NCI-H1694 treated with DMSO at 0.1 percent for 48 hours (cell line): ENCODE measurements around the gene QSOX1.
A peak's percentile ranks its signal among the peaks of the same experiment; 100 is the strongest.

ENCODE experiments used
- DNase-seq: peaks from one replicate; lab custom pipeline; 2025; lab: John Stamatoyannopoulos, UW

QSOX1 gene

DNA sequence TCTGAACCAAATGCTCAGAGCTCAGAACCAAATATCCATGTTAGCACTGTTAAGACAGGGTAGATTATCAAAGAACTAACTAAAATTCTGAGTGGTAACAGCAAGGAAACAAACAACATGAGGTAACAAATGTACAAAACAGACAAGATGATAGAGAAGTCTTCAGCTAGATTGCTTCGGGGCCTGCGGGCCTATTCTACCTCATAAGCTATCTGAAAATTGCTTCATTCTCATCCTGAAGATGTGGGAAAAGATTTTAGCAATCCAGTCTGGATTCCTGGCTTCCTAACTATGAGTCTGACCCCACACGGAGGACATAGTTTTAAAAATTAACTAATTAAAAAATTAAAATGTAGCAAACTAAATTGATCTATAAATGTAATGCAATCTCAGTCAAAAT lies 9.2 kb upstream of the QSOX1 start:
- DNase-seq, result no peak

DNA sequence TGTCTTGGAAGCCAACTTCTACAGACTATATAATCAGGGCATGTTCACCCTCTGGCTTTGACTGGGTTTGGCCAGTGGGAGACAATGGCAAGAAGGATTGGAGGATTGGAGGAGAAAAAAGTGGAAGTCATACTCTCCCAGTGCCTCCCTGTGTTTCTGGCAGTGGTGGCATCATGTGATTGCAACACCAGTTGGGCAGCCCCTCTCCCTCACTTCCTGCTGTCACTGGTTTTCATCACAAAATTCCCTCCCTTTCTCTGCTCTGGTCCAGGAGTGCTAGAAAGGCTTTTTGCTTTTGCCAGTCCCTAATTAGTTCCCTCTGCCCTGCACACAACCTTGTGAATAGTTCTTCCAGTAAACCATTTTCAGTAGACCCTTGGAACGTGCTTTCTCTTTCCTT lies 3.7 kb upstream of the QSOX1 start:
- peak; percentile 32 for DNase-seq

DNA sequence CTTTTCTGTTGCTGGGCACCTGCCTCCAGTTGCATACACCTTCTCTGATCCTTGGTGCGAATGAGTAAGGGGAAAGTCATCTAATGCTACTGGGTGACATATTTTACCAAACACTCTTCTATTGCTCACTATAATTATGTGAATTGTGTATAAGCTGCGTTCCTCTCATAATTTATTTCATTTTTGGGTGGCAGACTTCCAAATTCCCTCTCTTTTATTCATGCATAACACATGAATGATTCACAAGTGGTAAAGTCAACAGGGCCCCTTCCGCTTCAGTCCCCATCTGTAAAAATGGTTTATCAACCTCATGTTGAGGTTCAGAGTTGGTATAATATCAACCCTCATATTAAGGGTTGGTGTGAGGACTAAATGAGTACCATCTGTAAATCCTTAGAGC lies 3.2 kb upstream of the QSOX1 start:
- peak; percentile 79 for DNase-seq

DNA sequence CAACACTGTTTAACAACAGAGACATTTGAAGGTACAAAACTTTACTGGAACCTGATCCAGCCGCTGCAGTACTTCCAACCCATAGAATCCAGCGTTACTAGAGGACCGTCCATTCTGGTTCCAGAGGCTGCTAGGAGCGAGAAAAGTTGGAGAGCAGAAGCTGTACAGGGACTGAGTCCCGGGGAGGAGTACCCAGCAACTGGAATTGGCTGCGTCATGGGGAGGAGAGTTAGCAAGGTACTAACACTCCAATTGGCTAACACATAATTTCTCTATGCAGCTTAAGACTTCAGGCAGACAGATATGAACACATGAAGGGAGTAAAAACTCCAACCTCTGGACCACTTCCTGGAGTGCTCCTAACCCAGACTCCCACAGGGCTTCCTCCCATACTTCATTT lies 2.1 kb upstream of the QSOX1 start:
- DNase-seq, result no peak

DNA sequence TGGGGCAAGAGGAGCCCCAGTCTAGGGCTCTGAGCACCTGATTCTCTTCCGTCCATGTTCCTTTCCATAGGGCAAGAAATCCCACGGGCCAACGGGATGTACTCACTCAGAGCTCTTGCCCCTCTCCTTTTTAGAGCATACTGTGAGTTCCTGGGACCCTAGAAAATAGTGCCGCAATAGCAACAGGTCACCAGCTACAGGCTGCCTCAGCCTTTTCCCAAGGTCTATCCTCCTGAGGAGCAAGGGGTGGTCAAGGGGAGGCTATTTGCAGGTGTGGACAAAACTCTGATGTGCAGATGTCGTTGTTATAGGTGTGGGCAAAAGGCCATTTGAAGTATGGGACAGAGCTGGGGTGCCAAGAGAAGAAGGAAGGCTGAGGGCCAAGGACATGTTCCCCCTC lies 1.6 kb upstream of the QSOX1 start:
- no peak for DNase-seq

DNA sequence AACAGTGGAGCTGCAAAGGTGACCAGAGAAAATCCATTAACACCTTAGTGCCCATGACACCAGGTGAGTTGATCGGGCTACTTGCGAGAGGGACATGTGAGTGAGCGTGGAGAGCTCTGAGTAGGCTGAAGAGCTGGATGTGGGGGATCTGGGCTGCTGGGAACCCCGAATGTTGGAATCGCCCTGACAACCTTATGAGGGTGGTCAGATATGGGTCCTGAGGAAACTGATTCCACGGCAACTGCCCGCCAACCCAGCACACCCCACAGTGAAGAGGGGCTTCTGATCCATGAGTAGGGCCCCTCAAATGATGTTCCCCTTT lies 705 bp upstream of the QSOX1 start:
- no peak for DNase-seq

DNA sequence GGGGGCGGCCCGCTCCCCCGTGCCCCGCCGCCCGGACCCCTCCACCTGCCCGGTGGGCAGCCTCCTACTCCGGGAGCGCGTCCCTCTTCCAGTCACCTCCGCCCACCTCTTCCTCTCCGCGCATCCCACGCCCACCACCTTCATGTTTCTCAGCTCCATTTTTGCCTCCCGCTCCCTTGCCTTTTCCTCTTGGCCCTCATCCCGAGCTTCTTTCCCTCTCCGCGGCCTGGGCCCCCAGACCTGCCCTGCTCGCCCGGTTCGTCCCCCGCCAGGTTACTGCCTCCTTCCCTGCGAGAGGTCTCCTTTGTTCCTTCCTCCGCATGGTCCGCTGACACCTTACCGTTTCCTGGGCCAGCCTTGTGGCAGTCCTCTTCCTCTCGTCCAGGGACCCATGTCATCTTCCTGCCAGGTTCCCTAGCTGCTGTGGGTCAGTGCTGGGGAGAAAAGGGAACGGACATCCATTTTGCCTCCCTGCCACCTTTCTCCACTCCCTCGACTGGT lies 563 bp downstream of the QSOX1 start:
- DNase-seq, result no peak

DNA sequence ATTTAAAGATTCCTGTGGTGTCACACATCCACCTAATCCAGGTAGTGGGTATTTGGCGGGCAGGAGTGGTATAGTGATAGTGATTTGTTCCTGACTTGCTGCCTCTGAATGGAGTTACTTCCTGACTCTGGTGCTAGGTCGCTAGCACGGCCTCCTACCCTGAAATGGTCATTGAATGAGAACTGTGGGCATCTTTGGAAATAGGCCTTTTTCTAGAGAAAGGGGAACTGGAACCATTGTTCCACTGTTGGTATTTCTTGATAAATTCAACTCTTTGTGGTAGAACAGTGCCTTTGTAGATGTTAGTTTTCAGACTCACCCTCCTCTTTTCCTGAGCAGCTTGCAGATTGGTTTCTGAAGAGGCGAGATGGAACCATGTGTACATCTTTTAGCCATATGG lies 1.5 kb downstream of the QSOX1 start:
- no peak for DNase-seq

DNA sequence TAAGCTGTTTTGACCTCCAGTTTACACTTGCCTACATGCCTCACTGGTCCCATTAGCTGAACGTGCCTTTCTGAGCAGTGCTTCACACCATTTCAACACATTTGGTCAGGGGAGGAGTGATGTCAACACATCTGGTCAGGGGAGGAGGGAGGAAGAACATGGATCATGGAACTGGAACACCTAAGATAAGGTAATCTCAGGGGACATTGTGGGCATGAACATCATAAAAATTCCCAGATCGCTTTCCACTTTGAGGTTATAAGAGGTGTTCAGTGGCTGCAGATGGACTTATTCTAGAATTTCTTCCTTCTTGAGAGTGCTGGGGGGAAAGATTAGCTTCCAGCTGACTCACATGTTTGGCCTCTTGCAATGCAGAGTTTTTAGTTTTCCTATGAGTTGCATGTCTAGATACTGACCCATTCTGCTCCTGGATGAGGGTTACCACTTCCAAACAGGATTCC lies 2.0 kb downstream of the QSOX1 start:
- no peak for DNase-seq

DNA sequence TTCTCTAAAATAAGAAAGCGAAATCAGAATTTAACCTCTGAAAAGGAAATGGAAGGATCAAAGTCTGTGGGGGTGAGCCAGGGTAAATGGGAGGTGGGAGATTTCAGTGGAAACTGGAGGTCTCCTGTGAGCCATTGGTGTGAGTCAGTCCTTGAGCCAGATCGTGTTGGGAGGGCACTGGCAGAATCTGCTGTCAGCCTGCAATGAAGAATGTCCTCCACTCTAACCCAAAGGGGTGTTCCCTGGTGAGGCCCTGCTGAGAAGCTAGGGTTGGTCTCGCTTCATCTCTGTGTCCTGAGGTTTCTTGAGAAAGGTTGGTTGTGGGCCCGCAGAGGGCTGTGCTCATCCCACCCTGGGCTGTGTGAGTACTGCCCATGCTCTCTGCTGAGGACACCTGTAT lies 2.4 kb downstream of the QSOX1 start:
- no peak for DNase-seq

DNA sequence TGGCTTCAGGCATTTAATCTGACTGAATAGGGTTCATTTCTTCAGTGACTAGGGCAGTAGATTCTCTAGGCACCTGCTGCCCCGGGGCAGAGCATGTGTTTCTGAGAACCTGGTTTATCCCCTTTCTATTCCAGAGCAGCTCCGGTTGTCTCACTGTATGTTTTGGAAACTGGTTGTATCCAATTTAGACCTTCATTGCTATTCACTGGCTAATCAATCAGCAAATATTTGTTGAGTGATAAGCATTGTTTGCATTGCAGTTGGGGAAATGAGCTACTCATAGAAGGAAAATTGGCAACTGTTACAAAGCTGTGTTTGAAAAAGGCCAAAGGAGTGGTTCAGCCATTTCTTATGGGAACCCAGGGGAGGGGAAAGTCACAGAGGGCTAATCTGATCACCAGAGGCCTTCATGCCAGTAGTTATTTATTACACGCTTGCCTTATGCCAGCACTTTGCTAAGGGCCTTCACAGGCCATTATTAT lies 2.9 kb downstream of the QSOX1 start:
- no peak for DNase-seq

DNA sequence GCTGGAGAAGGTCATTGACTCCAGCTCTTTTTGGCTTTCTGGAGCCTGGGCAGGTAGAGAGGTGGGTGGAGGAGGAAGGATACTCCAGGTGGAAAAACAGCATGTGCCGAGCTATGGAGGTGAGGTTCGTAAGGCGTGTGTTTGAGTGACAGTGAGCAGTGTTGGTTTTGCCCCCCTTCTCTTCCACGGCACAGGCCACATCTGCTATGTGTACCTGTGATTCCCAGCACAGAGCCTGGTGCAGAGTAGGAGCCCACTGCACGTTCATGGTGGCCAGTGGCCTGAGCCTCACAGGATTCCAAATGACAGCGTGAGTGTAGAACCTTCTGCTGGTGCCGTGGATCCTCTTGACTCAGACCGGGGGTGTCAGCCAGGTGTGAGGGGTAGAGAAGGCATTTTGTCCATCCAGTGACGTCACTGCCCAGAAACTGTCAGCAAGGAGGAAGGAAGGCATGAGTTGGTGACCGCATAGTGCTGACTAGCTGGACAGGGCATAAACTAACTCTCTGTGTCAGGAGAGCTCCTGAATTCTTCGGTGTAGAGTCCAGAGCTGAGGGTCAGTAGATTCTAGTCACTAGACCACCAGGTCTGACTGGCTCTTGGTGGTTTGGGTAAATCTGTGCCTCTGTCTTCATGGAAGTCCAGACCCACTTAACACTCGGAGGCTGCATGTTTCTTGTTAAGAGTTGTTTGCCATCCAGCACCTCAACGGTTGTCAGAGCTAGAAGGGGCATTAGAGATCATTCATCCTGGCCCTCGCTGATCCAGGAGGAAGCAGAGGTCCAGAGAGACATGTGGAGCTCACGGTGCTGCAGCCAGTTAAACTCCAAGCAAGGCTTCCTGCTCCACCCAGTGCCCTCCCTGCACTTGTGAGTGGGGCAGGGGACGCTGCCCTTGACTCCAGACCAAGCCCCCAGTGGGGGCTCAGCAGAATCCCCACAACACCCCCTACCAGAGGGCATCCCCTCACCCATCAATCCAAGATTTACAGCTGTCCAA lies 3.8 kb downstream of the QSOX1 start:
- no peak for DNase-seq

DNA sequence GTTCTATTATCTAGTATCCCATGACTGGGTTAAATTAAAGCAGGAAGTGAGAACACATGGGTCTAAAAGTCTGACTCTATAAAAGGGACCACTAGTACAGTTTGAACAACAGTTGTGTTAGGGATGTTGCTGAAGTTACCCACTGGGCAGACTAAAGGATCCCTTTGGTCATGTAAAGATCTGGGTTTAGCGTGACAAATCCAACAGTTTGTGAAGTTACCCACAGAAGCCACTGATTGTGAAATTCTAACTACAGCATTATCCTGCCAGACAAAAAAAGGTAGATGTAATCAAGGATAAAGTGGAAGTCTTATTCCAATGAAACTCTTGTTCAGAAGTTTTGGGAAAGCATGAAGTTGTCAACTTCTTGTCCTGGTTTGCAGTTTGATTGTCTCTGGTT lies 5.7 kb downstream of the QSOX1 start:
- DNase-seq, result no peak

DNA sequence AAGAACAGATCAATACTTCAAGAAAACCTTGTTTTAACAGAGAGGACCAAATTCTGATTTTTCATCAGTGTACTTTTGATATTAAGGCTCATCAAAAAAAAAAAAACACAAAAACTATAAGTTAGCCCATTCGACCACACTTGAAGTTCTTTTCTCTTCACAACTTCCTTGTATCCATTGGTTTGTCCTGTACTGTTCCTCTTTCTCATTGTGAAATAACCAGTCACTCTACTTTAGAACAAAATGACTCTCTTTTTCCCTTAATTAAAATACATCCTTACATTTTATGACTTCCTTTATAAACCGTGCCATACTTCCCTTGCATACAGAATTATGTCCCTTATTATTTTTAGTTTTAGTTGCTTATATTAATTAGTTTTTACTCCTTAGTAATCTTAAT lies 8.4 kb downstream of the QSOX1 start:
- no peak for DNase-seq

DNA sequence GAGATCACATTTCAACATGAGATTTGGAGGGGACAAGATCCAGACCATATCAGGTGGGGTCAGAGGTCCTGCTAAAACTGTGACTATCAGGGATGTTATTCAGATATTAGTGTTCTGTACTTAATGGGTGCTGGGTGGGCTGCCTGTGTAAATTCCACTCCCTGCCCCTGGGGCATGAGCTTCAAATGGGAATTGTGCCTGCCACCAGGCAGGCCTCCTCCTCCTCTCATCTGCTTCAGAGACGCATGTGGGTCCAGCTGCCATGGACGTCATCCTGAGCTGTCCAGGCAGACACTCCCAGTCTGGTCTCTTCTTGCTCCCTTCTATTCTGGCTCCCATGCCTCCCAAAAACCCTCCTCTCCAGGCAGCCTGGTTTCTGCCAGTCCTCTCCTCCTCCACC lies 10.4 kb downstream of the QSOX1 start:
- no peak for DNase-seq

DNA sequence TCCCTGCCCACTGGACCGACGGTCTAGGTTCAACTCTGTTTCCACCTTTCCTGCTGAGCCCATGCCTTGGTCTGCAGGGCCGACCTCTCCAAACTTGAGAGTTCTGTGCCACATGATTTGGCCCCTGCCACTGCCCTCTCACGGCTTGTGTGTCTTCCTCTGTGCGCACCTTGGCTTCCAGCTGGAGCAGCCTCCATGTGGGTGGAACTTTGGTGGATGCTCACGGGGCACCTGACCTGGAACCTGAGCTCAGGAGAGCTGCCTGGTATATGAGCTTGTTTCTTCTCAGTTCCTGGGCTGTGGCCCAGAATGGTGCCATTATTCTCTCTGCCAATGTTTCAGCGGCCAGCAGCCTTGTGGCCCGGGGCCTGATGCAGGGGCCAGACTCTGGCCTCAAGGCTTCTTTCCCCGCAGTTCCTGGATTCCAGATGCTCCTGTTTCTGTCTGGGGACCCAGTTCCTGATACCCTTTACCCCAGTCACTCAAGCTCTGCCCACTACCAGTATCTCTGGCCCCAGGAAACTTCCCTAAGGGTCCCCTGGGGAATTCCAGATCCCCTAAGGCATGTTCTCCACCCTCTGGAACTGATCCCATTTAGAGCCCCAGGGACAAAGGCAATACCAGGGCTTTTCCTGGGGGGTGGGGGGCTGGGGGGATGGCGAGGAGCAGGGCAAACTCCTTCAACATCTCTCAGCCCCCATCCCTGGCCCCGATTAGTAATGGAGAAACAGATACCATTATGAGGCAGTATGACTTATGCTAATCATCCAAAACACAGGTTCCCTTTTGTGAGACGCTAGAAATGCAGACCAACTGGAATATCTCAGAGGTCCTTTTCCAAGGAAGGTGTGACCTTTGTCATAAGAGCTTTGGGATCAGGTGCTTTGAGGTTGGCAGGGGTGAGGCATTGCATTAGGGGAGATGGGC lies 11.1 kb downstream of the QSOX1 start:
- no peak for DNase-seq

DNA sequence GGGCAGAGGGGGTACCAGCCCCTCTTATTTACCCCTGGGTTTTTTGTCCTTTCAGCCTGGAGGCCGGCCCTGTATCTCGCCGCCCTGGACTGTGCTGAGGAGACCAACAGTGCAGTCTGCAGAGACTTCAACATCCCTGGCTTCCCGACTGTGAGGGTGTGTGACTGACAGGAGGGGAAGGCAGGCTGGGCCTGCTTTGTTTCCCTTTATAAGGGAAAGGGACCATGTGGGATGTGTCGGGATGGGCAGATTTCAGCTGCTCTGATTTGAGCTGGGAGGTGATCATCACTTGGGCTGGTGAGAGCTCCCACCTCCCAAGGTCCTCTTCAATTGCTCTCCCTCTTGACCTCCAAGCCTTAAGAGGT lies 11.7 kb downstream of the QSOX1 start:
- DNase-seq, result no peak

DNA sequence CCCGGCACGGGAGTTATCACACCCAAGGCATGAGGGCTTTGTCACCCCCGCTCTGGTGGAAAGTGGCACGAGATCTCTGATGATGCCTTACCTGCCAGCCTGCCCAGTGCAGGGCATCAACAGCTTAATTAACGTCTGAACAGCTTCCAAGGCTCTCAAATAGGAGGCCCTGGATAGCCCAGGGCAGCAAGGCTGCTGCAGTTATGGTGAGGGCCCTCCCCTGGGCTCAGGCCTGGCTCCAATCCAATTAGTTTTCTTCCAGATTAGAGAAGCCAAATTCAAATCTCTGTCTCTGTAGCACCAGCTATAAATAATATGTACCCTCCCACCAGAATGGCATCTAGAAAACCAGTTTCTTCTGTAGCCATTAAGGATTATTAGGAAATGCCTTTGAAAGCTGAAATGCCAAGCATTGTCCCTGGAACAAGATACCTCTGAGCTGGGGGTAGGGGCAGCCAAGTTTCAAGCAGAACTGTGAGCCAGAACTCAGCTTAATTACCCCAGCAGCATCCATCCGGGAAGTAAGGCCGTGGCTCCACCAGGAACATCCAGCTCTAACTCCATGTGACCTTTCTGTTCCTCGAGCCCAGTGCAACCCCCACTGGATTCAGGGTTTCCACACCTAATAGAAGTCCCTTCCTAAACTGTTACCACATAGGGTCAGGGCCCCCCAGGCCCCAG lies 12.5 kb downstream of the QSOX1 start:
- DNase-seq, result no peak

DNA sequence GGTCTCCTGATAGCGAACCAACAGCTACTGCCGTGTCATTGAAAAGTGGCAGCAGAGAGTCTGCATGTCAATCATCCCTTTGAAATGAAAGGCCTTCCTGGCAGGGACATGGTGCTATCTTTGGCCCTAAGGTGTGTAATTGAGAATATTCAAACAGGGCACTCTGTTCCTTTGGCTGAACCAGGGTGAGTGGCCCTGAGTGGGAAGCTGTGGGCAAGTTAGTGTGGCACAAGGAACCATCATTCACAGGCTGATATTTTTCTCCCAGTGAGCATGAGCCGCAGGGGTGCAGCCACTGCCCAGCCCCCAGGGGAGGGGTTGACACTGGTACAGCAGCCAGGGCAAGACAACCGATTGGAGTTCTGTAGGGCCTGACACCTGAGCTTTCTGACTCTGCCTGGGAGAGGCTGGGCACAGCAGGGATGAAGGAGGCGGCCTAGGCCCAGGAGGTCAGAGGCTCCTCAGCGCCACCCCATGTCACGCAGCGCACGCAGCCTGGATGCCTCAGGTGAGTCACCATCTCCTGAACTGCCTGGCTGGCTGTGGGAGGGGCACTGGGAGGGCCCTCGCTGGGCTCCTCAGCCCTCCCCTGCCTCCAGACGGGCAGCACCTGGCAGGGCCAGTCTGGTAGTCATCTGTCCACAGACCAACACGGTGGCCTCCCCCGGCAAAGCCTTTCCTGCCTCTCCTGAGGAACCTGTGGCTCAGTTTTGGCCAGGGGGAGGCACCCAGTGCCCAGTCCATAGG lies 13.2 kb downstream of the QSOX1 start:
- DNase-seq, result no peak

DNA sequence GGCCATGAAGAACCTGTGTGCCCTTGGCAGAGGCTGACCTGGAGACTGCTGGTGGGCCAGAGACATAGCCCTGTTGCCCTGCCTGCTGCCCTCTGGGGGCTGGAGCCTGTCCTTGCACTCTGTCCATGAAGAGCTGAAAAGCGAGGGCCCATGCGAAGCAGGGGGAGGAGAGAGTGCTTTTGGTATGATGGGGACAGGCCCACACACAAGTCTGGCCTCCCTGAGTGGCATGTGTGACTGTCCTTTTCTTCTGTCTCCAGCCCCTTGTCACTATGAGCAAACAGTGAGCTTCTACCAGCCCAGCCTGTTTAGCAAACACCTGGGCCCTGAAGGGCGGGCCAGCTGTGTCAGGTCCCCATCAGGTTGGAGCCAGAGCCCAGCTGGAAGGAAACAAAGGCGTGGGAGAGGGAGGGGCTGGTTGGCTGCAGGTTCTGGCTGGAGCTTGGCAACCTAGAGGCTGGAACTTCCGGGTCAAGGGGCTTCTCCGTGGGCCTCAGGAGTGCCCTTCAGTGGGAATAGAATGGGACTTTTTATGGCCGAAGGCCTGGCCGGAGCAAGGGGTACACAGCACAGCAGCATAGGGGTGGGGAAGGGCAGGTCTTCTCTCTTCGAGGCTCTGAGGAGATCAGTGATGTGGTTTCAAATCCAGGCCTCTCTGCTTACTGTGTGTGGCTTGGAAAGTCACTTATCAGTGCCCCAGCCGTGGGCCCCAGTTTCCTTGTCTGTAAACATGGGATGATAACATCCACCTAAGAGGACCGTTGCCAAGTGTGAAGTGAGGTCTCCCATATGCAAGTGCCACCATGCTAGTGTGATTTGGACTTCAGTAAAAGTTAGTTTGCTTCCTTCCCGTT lies 14.3 kb downstream of the QSOX1 start:
- peak; percentile 26 for DNase-seq
